ENCODE data around the gene RXRA. TPM values are rescaled to one million over a fixed set of nuclear protein-coding genes. Genes with fewer than 3 reads are reported as not detected.

The RXRA gene
- total and polyA plus RNA-seq, 2 of the 13 experiments (the other 11 are each of a cell fraction or from before 2014, with no cell fraction given), result 18.9 to 29.2 TPM

- TF ChIP-seq JARID2 (CRISPR knock-in tag; IDR thresholded peaks at IDR 0.05; ENCODE audit: insufficient replicate concordance), result no peak
- TF ChIP-seq SAFB2 (CRISPR knock-in tag; IDR thresholded peaks at IDR 0.05; ENCODE audit: borderline replicate concordance, low read depth), result no peak
- no peak for TF ChIP-seq PRDM10 (CRISPR knock-in tag; IDR thresholded peaks at IDR 0.05; ENCODE audit: low read depth)
- TF ChIP-seq ZNF776 (CRISPR knock-in tag; IDR thresholded peaks at IDR 0.05), result no peak
- TF ChIP-seq NR2F6 (IDR thresholded peaks at IDR 0.05), result peak; percentile 19; the same call in 1 of the 2 replicates
- TF ChIP-seq NR2F6 (CRISPR knock-in tag; IDR thresholded peaks at IDR 0.05), result peak; percentile 49; the same call in 1 of the 2 replicates
- TF ChIP-seq JUND (CRISPR knock-in tag; IDR thresholded peaks at IDR 0.05), result no peak
- TF ChIP-seq ZFP1 (CRISPR knock-in tag; IDR thresholded peaks at IDR 0.05), result no peak
- TF ChIP-seq ZNF362 (CRISPR knock-in tag; IDR thresholded peaks at IDR 0.05; ENCODE audit: borderline replicate concordance), result no peak
- no peak for TF ChIP-seq IRF2 (CRISPR knock-in tag; IDR thresholded peaks at IDR 0.05)
- no peak for TF ChIP-seq PAF1 (CRISPR knock-in tag; IDR thresholded peaks at IDR 0.05)
- TF ChIP-seq IRF9 (CRISPR knock-in tag; IDR thresholded peaks at IDR 0.05; ENCODE audit: borderline replicate concordance), result no peak
- TF ChIP-seq, protein P1, sequence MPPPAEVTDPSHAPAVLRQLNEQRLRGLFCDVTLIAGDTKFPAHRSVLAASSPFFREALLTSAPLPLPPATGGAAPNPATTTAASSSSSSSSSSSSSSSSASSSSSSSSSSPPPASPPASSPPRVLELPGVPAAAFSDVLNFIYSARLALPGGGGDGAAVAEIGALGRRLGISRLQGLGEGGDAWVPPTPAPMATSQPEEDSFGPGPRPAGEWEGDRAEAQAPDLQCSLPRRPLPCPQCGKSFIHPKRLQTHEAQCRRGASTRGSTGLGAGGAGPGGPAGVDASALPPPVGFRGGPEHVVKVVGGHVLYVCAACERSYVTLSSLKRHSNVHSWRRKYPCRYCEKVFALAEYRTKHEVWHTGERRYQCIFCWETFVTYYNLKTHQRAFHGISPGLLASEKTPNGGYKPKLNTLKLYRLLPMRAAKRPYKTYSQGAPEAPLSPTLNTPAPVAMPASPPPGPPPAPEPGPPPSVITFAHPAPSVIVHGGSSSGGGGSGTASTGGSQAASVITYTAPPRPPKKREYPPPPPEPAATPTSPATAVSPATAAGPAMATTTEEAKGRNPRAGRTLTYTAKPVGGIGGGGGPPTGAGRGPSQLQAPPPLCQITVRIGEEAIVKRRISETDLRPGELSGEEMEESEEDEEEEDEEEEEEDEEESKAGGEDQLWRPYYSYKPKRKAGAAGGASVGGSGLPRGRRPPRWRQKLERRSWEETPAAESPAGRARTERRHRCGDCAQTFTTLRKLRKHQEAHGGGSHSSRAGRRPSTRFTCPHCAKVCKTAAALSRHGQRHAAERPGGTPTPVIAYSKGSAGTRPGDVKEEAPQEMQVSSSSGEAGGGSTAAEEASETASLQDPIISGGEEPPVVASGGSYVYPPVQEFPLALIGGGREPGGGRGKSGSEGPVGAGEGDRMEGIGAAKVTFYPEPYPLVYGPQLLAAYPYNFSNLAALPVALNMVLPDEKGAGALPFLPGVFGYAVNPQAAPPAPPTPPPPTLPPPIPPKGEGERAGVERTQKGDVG (CRISPR knock-in tag; IDR thresholded peaks at IDR 0.05; ENCODE audit: borderline replicate concordance), result 0 out of 2 replicates have a peak, but pooled peaks have one; percentile 54
- TF ChIP-seq, protein P2, sequence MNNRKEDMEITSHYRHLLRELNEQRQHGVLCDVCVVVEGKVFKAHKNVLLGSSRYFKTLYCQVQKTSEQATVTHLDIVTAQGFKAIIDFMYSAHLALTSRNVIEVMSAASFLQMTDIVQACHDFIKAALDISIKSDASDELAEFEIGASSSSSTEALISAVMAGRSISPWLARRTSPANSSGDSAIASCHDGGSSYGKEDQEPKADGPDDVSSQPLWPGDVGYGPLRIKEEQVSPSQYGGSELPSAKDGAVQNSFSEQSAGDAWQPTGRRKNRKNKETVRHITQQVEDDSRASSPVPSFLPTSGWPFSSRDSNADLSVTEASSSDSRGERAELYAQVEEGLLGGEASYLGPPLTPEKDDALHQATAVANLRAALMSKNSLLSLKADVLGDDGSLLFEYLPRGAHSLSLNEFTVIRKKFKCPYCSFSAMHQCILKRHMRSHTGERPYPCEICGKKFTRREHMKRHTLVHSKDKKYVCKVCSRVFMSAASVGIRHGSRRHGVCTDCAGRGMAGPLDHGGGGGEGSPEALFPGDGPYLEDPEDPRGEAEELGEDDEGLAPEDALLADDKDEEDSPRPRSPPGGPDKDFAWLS (CRISPR knock-in tag; IDR thresholded peaks at IDR 0.05; ENCODE audit: borderline replicate concordance), result no peak
Observed at GRCh38 chr9:134338394-134339182, 12.3 kb downstream of the RXRA start (continued).
